ENCODE data around the gene OTUB2. TPM values are rescaled to one million over a fixed set of nuclear protein-coding genes. Genes with fewer than 3 reads are reported as not detected.

The OTUB2 gene
- total and polyA plus RNA-seq, 8 donors, result 0.45 to 4.1 (median 0.63) TPM; not detected in 2

GRCh38 chr14:94021416-94022157, 4.6 kb upstream of the OTUB2 start:
- WGBS, 5 donors, result 63 to 73% (median 68%) methylated on average over 10 of the region's 10 CpGs
- H3K4me3 ChIP-seq, result no peak overlapping the region
- H3K27me3 ChIP-seq, result no peaks in the 10 kb centered on the region

GRCh38 chr14:94022532-94023411, 3.4 kb upstream of the OTUB2 start:
- no peaks in the 10 kb centered on the region for H3K36me3 ChIP-seq
- TF ChIP-seq POLR2A (IDR thresholded peaks at IDR 0.05), result no peak
- no peak for TF ChIP-seq CTCF (IDR thresholded peaks at IDR 0.05)
- TF ChIP-seq POLR2AphosphoS5 (IDR thresholded peaks at IDR 0.05), result no peak
- TF ChIP-seq EP300 (IDR thresholded peaks at IDR 0.05), result no peak
- no peaks in the 10 kb centered on the region for H3K27me3 ChIP-seq
- H3K27ac ChIP-seq, result no peak overlapping the region
- 64 to 81% (median 66%) methylated on average over 10 of the region's 10 CpGs for WGBS, 5 donors
- no peak for DNase-seq
- H3K4me1 ChIP-seq, result peaks cover 6 to 22% (median 14%) of the 10 kb centered on the region in 4 donors
- intact Hi-C loops (cut with DNase I; ENCODE audit: low total_unique reads), result no loop called here
- H3K9me3 ChIP-seq, result no peaks in the 10 kb centered on the region
- H3K4me3 ChIP-seq, result no peak overlapping the region

More at GRCh38 chr14:94021416-94022157, 4.6 kb upstream of the OTUB2 start:
- Histone ChIP-seq H3K36me3 (no peaks in the 10 kb centered on the region), H3K9me3 (no peaks in the 10 kb centered on the region), H3K4me1 (peaks cover 2 to 10% (median 3%) of the 10 kb centered on the region in 4 donors), H3K27ac (no peak overlapping the region)
- intact Hi-C loops (cut with DNase I; ENCODE audit: low total_unique reads), result no loop called here
- no peak for TF ChIP-seq POLR2AphosphoS5 (IDR thresholded peaks at IDR 0.05)
- no peak for TF ChIP-seq EP300 (IDR thresholded peaks at IDR 0.05)
- no peak for TF ChIP-seq POLR2A (IDR thresholded peaks at IDR 0.05)
- no peak for TF ChIP-seq CTCF (IDR thresholded peaks at IDR 0.05)
- DNase-seq, result no peak

- intact Hi-C loops (cut with DNase I; ENCODE audit: low total_unique reads), result no loop called here
- TF ChIP-seq POLR2A (IDR thresholded peaks at IDR 0.05), result no peak
- no peak for TF ChIP-seq EP300 (IDR thresholded peaks at IDR 0.05)
- no peak for TF ChIP-seq POLR2AphosphoS5 (IDR thresholded peaks at IDR 0.05)
- no peak for DNase-seq
- no peaks in the 10 kb centered on the region for H3K27me3 ChIP-seq
- H3K4me3 ChIP-seq, result no peak overlapping the region
- H3K27ac ChIP-seq, result no peak overlapping the region
- H3K9me3 ChIP-seq, result no peaks in the 10 kb centered on the region
- no peaks in the 10 kb centered on the region for H3K36me3 ChIP-seq
- peaks cover 11 to 37% (median 17%) of the 10 kb centered on the region in 4 donors for H3K4me1 ChIP-seq
- 88 to 97% (median 89%) methylated on average over 2 of the region's 2 CpGs for WGBS, 5 donors
Observed at GRCh38 chr14:94024549-94024948, 1.6 kb upstream of the OTUB2 start.

GRCh38 chr14:94025720-94026119, 420 bp upstream of the OTUB2 start:
- intact Hi-C loops (cut with DNase I; ENCODE audit: low total_unique reads), result no loop called here
- H3K27ac ChIP-seq, result no peak overlapping the region
- H3K4me1 ChIP-seq, result peaks cover 11 to 37% (median 17%) of the 10 kb centered on the region in 4 donors
- H3K27me3 ChIP-seq, result no peaks in the 10 kb centered on the region
- WGBS, 5 donors, result 43 to 48% (median 46%) methylated on average over 6 of the region's 6 CpGs
- no peak for DNase-seq
- H3K36me3 ChIP-seq, result no peaks in the 10 kb centered on the region
- TF ChIP-seq POLR2A (IDR thresholded peaks at IDR 0.05) (no peak), EP300 (IDR thresholded peaks at IDR 0.05) (no peak), POLR2AphosphoS5 (IDR thresholded peaks at IDR 0.05) (no peak), CTCF (IDR thresholded peaks at IDR 0.05) (no peak)
- H3K9me3 ChIP-seq, result no peaks in the 10 kb centered on the region
- H3K4me3 ChIP-seq, result peak overlapping the region; percentile 69 to 88 (median 82)
